ENCODE results near the gene ATP12A.
"Not testable (repeated sequence)": the region's sequence is repeated elsewhere in the genome, so short reads cannot be mapped to it uniquely, and the experiment has no call there.

Gene ATP12A

GRCh38 chr13:24716446-24716845 is 36.2 kb downstream of the ATP12A start:
- TF ChIP-seq POLR2A (IDR thresholded peaks at IDR 0.05; ENCODE audit: low read length) (no peak), GATA1 (IDR thresholded peaks at IDR 0.05; ENCODE audit: low read depth, low read length) (no peak)
- DNase-seq = no peak

GRCh38 chr13:24717217-24717616 is 37.0 kb downstream of the ATP12A start:
- DNase-seq = no peak
- TF ChIP-seq GATA1 (IDR thresholded peaks at IDR 0.05; ENCODE audit: low read depth, low read length) (no peak), POLR2A (IDR thresholded peaks at IDR 0.05; ENCODE audit: low read length) (no peak)

GRCh38 chr13:24718192-24718965 is 38.2 kb downstream of the ATP12A start:
- TF ChIP-seq GATA1 (IDR thresholded peaks at IDR 0.05; ENCODE audit: low read depth, low read length) (no peak), POLR2A (IDR thresholded peaks at IDR 0.05; ENCODE audit: low read length) (no peak)
- no peak for DNase-seq

- no peak for TF ChIP-seq GATA1 (IDR thresholded peaks at IDR 0.05; ENCODE audit: low read depth, low read length)
- TF ChIP-seq POLR2A (IDR thresholded peaks at IDR 0.05; ENCODE audit: low read length) = no peak
- no peak for DNase-seq
These were observed 38.9 kb downstream of the ATP12A start for GRCh38 chr13:24719139-24719538.

GRCh38 chr13:24723206-24723605 is 43.0 kb downstream of the ATP12A start:
- no peak for TF ChIP-seq POLR2A (IDR thresholded peaks at IDR 0.05; ENCODE audit: low read length)
- no peak for TF ChIP-seq GATA1 (IDR thresholded peaks at IDR 0.05; ENCODE audit: low read depth, low read length)
- no peak for DNase-seq

- no peak for DNase-seq
- TF ChIP-seq GATA1 (IDR thresholded peaks at IDR 0.05; ENCODE audit: low read depth, low read length) (no peak), POLR2A (IDR thresholded peaks at IDR 0.05; ENCODE audit: low read length) (no peak)
These were observed 44.5 kb downstream of the ATP12A start for GRCh38 chr13:24724714-24725113.

GRCh38 chr13:24725379-24725778 is 45.2 kb downstream of the ATP12A start:
- TF ChIP-seq GATA1 (IDR thresholded peaks at IDR 0.05; ENCODE audit: low read depth, low read length) = no peak
- no peak for TF ChIP-seq POLR2A (IDR thresholded peaks at IDR 0.05; ENCODE audit: low read length)
- no peak for DNase-seq

- peak; percentile 80 to 81 for DNase-seq
- TF ChIP-seq POLR2A (IDR thresholded peaks at IDR 0.05; ENCODE audit: low read length) (no peak), GATA1 (IDR thresholded peaks at IDR 0.05; ENCODE audit: low read depth, low read length) (no peak)
These were observed 47.8 kb downstream of the ATP12A start for GRCh38 chr13:24727731-24728601.

- DNase-seq = not testable (repeated sequence)
These were observed 50.8 kb downstream of the ATP12A start for GRCh38 chr13:24730873-24731567.

- no peak for TF ChIP-seq POLR2A (IDR thresholded peaks at IDR 0.05; ENCODE audit: low read length)
- DNase-seq = no peak
These were observed 54.7 kb downstream of the ATP12A start for GRCh38 chr13:24734950-24735349.

GRCh38 chr13:24737042-24737441 is 56.8 kb downstream of the ATP12A start:
- DNase-seq = no peak
- TF ChIP-seq POLR2A (IDR thresholded peaks at IDR 0.05; ENCODE audit: low read length) (no peak), GATA1 (IDR thresholded peaks at IDR 0.05; ENCODE audit: low read depth, low read length) (no peak)

GRCh38 chr13:24738366-24738847 is 58.2 kb downstream of the ATP12A start:
- TF ChIP-seq GATA1 (IDR thresholded peaks at IDR 0.05; ENCODE audit: low read depth, low read length) (no peak), POLR2A (IDR thresholded peaks at IDR 0.05; ENCODE audit: low read length) (no peak)
- DNase-seq = no peak

- no peak for DNase-seq
- TF ChIP-seq POLR2A (IDR thresholded peaks at IDR 0.05; ENCODE audit: low read length) = no peak
- no peak for TF ChIP-seq GATA1 (IDR thresholded peaks at IDR 0.05; ENCODE audit: low read depth, low read length)
These were observed 60.0 kb downstream of the ATP12A start for GRCh38 chr13:24740014-24740890.
